Testis (tissue), 2 donors: Measurements from ENCODE around the gene TMEM233.

Source experiments
- CTCF ChIP-seq, 3 experiments: fragments of 450-650 bp in 2 of 3; fragments of 200-600 bp in 1 of 3; sonication (generic) in 1 of 3; IDR thresholded peaks; one replicate each; pipeline ENCODE4 v1.5.1; 2016 to 2019; ENCODE audit warnings: antibody characterized with exemption in 3 of 3, mild to moderate bottlenecking in 2 of 3, moderate library complexity in 1 of 3
- POLR2A ChIP-seq: fragments of 450-650 bp; IDR thresholded peaks from one replicate; pipeline ENCODE4 v1.6.1; 2017; ENCODE audit warnings: antibody characterized with exemption, mild to moderate bottlenecking, moderate library complexity

- TF ChIP-seq CTCF (IDR thresholded peaks at IDR 0.05) (no peak), POLR2A (no peak)
Observed at GRCh38 chr12:119620490-119620889, 26.9 kb downstream of the TMEM233 start.
